Loucy (cell line): ENCODE measurements around the gene ABCA5.

Experiments
- EZH2phosphoT487 ChIP-seq: fragments of 200-600 bp; IDR thresholded peaks from 2 replicates; pipeline ENCODE4 v1.6.1; 2018; ENCODE audit warnings: antibody characterized with exemption, mild to moderate bottlenecking, moderate library complexity, borderline replicate concordance
- TF ChIP-seq, protein P1 (sequence below): fragments of 200-600 bp; sonication (generic); conservative IDR thresholded peaks from 2 replicates; pipeline ENCODE4 v1.5.1; 2014; ENCODE audit warnings: mild to moderate bottlenecking, antibody characterized with exemption, low read length

DNA sequence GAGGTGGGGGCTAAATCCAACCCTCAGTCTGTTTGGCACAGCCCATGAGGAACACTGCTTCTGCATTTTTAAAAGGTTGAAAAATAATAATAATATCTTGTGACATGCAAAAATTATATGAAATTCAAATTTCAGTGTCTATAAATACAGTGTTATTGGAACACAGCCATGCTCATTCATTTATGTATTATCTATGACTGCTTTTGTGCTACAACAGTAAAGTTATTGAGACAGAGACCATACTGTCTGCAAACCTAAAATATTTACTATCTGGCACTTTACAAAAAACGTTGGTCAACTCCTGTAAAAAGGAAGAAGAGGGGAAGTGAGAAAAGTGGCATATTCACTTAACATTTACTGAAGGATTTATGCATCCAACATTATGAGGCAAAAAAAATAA is 3.1 kb downstream of the ABCA5 start:
- TF ChIP-seq, protein P1, sequence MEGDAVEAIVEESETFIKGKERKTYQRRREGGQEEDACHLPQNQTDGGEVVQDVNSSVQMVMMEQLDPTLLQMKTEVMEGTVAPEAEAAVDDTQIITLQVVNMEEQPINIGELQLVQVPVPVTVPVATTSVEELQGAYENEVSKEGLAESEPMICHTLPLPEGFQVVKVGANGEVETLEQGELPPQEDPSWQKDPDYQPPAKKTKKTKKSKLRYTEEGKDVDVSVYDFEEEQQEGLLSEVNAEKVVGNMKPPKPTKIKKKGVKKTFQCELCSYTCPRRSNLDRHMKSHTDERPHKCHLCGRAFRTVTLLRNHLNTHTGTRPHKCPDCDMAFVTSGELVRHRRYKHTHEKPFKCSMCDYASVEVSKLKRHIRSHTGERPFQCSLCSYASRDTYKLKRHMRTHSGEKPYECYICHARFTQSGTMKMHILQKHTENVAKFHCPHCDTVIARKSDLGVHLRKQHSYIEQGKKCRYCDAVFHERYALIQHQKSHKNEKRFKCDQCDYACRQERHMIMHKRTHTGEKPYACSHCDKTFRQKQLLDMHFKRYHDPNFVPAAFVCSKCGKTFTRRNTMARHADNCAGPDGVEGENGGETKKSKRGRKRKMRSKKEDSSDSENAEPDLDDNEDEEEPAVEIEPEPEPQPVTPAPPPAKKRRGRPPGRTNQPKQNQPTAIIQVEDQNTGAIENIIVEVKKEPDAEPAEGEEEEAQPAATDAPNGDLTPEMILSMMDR, result no peak
- TF ChIP-seq EZH2phosphoT487, result no peak
